Cardiac muscle cell (in vitro differentiated cells and primary cell): Measurements from ENCODE around the gene CFAP53. TPM values are rescaled to one million over a fixed set of nuclear protein-coding genes. Genes with fewer than 3 reads are reported as not detected.
"Not testable (repeated sequence)": the region's sequence is repeated elsewhere in the genome, so short reads cannot be mapped to it uniquely, and the experiment has no call there.

ENCODE experiments used
- DNase-seq, 2 donors: peaks; one replicate each; pipeline versions ENCODE4 v3.0.0 to v3.0.0-alpha.2; 2010 to 2017; ENCODE audit warnings: low read depth in 1 of 2, low spot score in 1 of 2
- H3K27ac ChIP-seq: fragments of 200-600 bp; sonication (generic); 2 replicates; pipeline ENCODE4 v1.5.1; 2016
- H3K27me3 ChIP-seq: fragments of 200-600 bp; sonication (generic); 2 replicates; pipeline ENCODE4 v1.6.0; 2016; ENCODE audit warnings: control low read depth
- H3K36me3 ChIP-seq: fragments of 200-600 bp; sonication (generic); 2 replicates; pipeline ENCODE4 v1.5.1; 2016; ENCODE audit warnings: control low read depth
- H3K4me1 ChIP-seq: fragments of 200-600 bp; sonication (generic); 2 replicates; pipeline ENCODE4 v1.8.1; 2017; ENCODE audit warnings: low read depth, mild to moderate bottlenecking, mixed run types
- H3K4me3 ChIP-seq: fragments of 200-600 bp; sonication (generic); 2 replicates; pipeline ENCODE4 v1.5.1; 2016; ENCODE audit warnings: mild to moderate bottlenecking
- H3K9me3 ChIP-seq: fragments of 200-600 bp; sonication (generic); 2 replicates; pipeline ENCODE4 v1.5.1; 2017; ENCODE audit warnings: low read depth, mild to moderate bottlenecking, control low read depth
- polyA plus RNA-seq: library from polyadenylated mRNA; unstranded; fragments of >200 nt; fragmentation: Nextera tagmentation; extraction: Ambion mirVana; gene quantifications from 2 replicates; pipeline ENCODE4 v1.2.1, GENCODE V29; 2016
- total RNA-seq: library from RNA; depleted of rRNA; stranded (reverse); fragments of >200 nt; gene quantifications from 2 replicates; pipeline ENCODE4 v1.2.3, GENCODE V29; 2016
- TF ChIP-seq, protein P1 (sequence below): IDR thresholded peaks from 2 replicates; pipeline ENCODE4 v1.5.1; 2012; ENCODE audit warnings: low read depth, mild to moderate bottlenecking, low read length

Gene CFAP53
- total and polyA plus RNA-seq, 2 experiments from 2014 or later: 1.0 to 3.9 TPM

DNA sequence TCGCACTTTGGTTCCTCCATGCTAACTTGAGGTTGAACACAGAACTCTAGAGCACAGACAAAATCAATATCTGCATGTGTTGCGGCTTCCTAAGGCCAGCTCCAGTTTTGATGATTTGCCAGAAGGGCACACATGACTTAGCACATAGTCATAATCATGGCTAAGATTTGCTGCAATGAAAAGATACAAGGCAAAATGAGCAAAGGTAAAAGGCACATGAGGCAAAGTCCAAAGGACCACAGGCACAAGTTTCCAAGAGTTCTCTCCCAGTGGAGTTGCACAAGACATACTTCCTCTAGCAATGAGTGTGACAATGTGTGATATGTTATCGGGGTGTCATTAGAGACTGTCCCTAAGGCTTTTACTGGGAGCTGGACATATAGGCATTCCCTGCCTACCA is 45.4 kb upstream of the CFAP53 start:
- Histone ChIP-seq H3K4me1 (no peaks in the 10 kb centered on the region), H3K4me3 (no peak overlapping the region), H3K27me3 (peaks cover 4% of the 10 kb centered on the region), H3K36me3 (no peaks in the 10 kb centered on the region), H3K9me3 (no peaks in the 10 kb centered on the region), H3K27ac (no peak overlapping the region)
- TF ChIP-seq, protein P1, sequence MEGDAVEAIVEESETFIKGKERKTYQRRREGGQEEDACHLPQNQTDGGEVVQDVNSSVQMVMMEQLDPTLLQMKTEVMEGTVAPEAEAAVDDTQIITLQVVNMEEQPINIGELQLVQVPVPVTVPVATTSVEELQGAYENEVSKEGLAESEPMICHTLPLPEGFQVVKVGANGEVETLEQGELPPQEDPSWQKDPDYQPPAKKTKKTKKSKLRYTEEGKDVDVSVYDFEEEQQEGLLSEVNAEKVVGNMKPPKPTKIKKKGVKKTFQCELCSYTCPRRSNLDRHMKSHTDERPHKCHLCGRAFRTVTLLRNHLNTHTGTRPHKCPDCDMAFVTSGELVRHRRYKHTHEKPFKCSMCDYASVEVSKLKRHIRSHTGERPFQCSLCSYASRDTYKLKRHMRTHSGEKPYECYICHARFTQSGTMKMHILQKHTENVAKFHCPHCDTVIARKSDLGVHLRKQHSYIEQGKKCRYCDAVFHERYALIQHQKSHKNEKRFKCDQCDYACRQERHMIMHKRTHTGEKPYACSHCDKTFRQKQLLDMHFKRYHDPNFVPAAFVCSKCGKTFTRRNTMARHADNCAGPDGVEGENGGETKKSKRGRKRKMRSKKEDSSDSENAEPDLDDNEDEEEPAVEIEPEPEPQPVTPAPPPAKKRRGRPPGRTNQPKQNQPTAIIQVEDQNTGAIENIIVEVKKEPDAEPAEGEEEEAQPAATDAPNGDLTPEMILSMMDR: no peak
- no peak for DNase-seq

DNA sequence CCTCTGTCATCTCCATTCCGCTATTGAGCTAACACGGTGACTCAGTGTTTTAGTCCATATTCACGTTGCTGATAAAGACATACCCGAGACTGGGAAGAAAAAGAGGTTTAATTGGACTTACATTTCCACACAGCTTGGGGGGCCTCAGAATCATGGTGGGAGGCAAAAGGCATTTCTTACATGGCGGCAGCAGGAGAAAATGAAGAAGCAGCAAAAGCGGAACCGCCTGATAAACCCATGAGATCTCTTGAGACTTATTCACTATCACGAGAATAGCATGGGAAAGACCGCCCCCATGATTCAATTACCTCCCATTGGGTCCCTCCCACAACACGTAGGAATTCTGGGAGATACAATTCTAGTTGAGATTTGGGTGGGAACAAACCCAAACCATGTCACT is 43.8 kb upstream of the CFAP53 start:
- H3K27me3 ChIP-seq: no peaks in the 10 kb centered on the region
- no peaks in the 10 kb centered on the region for H3K9me3 ChIP-seq

DNA sequence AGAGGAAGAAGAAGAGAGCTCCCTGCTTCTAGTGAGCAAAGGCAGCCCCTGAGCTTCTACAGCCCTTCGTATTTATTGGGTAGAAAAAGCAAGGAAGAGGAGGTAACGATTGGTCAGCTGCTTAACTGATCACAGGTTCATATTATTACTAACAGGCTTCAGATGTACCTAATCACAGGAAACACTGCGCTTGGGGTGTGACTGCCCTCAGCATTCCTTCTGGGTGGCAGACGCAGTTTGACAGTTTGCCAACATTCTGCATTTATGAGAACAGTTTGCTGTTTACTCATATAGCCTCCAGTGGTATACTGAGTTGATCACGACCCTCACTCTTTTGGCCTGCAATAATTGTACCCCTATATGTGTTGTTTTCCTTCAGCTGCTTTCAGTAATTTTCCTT is 42.6 kb upstream of the CFAP53 start:
- H3K27ac ChIP-seq, H3K9me3 ChIP-seq, DNase-seq, H3K4me1 ChIP-seq, H3K4me3 ChIP-seq, H3K27me3 ChIP-seq, H3K36me3 ChIP-seq: not testable (repeated sequence)

More for the DNA sequence above, 43.8 kb upstream of the CFAP53 start:
- Histone ChIP-seq H3K36me3 (no peaks in the 10 kb centered on the region), H3K4me1 (no peaks in the 10 kb centered on the region), H3K4me3 (no peak overlapping the region), H3K27ac (no peak overlapping the region)
- no peak for DNase-seq
- TF ChIP-seq, protein P1: no peak

DNA sequence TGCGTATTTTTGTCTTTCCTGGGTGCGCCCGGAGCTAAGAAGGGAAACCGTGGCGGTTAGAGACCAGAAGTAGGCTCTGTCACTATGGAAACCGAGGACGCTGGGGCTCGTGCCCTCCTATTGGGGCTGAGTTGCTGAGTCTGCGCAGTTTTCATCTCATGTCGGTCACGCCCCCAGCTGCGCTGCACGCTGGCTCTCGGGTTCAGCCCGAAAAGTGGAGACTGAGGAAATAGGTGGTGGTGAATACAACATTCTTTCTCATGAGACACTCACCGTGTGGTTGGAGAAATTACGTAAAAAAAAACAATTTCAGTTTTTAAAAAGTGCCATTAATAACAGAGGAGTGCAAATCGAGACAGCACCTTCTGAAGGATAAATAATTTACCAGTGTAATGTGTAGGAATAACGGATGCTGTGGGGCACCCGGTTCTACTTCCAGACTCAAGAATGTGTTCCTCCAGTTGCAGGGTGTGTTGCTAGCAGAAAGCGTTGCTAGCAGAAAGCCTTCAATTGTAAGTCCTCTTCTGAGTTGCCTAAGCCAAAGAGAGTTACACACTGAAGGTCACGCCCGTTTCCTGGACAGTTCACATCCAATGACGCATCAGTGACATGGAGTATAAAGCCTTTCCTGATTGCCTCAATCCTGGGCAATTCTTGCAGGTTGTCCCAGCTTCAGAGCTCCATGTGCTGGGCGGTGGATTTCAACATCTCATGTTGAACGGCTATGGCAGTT is 41.6 kb upstream of the CFAP53 start:
- H3K27me3 ChIP-seq: no peaks in the 10 kb centered on the region
- no peaks in the 10 kb centered on the region for H3K4me1 ChIP-seq
- no peaks in the 10 kb centered on the region for H3K36me3 ChIP-seq
- H3K27ac ChIP-seq: no peak overlapping the region
- peak; percentile 94 to 95 for DNase-seq
- TF ChIP-seq, protein P1: no peak
- peak overlapping the region; percentile 34 for H3K4me3 ChIP-seq
- no peaks in the 10 kb centered on the region for H3K9me3 ChIP-seq

DNA sequence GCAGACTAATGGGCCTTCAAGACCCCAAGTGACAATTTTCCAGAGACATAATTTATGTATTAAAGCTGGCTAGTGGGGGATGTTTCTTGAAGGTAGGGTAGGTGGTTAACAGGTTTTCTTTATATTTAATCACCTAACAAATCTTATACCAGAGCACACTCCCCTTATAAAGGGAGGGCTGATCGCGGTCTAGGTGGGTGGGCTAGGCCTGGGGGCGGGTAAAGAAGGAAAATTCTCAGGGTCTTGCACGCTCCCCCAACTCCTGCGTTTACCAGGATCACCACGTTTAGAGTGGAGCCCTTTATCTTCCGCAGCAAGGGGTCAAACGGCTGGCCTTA is 41.1 kb upstream of the CFAP53 start:
- Histone ChIP-seq H3K9me3 (no peaks in the 10 kb centered on the region), H3K27ac (peak overlapping the region; percentile 9), H3K27me3 (no peaks in the 10 kb centered on the region), H3K36me3 (no peaks in the 10 kb centered on the region), H3K4me1 (no peaks in the 10 kb centered on the region), H3K4me3 (peak overlapping the region; percentile 34)
- DNase-seq: no peak
- TF ChIP-seq, protein P1: no peak

DNA sequence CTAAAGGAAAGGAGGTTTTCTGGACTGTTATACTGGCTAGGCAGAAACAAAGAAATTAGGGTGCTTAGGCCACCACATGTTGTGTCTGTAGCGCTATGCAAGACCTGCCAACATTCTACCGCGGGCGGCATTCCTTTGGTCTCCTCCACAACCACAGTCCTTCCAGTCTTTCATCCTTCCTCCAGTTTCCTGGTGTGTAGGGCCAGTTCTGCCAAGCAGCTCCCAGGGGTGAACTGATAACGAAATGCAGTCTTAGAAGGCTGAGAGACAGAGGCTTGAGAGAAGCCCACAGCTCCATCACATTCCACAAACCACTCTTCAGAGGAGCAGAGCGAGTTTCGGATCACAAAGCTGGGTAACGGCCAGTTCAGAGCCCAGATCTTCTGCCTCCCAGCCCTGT is 40.6 kb upstream of the CFAP53 start:
- Histone ChIP-seq H3K4me3 (no peak overlapping the region), H3K27me3 (no peaks in the 10 kb centered on the region), H3K4me1 (no peaks in the 10 kb centered on the region), H3K27ac (peak overlapping the region; percentile 9), H3K9me3 (no peaks in the 10 kb centered on the region), H3K36me3 (no peaks in the 10 kb centered on the region)
- TF ChIP-seq, protein P1: no peak
- peak in 1 of 2 donors; percentile 98 for DNase-seq
